HG03565 (cell line): ENCODE data around the gene USP17L22.
"Not testable (repeated sequence)": the region's sequence is repeated elsewhere in the genome, so short reads cannot be mapped to it uniquely, and the experiment has no call there.

Experiments
- ATAC-seq: cut with Tn5 transposase; IDR thresholded peaks from one replicate; pipeline ENCODE4 v1.9.1; 2021; ENCODE audit warnings: mild to moderate bottlenecking, moderate library complexity; ENCODE audit not compliant: unreplicated experiment

USP17L22 gene, protein sequence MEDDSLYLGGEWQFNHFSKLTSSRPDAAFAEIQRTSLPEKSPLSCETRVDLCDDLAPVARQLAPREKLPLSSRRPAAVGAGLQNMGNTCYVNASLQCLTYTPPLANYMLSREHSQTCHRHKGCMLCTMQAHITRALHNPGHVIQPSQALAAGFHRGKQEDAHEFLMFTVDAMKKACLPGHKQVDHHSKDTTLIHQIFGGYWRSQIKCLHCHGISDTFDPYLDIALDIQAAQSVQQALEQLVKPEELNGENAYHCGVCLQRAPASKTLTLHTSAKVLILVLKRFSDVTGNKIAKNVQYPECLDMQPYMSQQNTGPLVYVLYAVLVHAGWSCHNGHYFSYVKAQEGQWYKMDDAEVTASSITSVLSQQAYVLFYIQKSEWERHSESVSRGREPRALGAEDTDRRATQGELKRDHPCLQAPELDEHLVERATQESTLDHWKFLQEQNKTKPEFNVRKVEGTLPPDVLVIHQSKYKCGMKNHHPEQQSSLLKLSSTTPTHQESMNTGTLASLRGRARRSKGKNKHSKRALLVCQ

DNA sequence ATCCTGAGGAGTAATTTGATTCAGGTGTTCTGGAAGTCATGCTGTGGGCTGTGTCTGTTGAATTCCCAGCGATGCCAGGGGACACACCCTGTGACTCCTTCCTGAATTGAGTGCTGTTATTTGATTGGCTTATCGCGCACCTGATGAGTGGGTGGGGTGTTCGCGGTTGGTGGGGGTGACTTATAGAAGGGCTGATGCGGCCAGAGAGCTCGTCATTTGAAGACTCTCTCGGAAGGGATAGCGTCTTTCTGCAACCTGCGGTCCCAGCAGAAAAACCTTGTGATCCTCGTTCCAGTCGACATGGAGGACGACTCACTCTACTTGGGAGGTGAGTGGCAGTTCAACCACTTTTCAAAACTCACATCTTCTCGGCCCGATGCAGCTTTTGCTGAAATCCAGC lies at the start of gene USP17L22:
Gene USP17L22 (plus strand): TSS at position 301 of the 400 bp plus-strand sequence. CDS start 0 bp downstream, at position 301.
- ATAC-seq = not testable (repeated sequence)

DNA sequence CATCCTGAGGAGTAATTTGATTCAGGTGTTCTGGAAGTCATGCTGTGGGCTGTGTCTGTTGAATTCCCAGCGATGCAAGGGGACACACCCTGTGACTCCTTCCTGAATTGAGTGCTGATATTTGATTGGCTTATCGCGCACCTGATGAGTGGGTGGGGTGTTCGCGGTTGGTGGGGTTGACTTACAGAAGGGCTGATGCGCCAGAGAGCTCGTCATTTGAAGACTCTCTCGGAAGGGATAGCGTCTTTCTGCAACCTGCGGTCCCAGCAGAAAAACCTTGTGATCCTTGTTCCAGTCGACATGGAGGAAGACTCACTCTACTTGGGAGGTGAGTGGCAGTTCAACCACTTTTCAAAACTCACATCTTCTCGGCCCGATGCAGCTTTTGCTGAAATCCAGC lies 47.6 kb upstream of the USP17L22 start, which contains the start of gene USP17L12:
Gene USP17L12 (plus strand): TSS at position 301 of the 400 bp plus-strand sequence. CDS start 0 bp downstream, at position 301.
- ATAC-seq = not testable (repeated sequence)

DNA sequence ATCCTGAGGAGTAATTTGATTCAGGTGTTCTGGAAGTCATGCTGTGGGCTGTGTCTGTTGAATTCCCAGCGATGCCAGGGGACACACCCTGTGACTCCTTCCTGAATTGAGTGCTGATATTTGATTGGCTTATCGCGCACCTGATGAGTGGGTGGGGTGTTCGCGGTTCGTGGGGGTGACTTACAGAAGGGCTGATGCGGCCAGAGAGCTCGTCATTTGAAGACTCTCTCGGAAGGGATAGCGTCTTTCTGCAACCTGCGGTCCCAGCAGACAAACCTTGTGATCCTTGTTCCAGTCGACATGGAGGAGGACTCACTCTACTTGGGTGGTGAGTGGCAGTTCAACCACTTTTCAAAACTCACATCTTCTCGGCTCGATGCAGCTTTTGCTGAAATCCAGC lies 42.8 kb upstream of the USP17L22 start, which contains the start of gene USP17L13:
Gene USP17L13 (plus strand): TSS at position 301 of the 400 bp plus-strand sequence. CDS start 0 bp downstream, at position 301.
- not testable (repeated sequence) for ATAC-seq

DNA sequence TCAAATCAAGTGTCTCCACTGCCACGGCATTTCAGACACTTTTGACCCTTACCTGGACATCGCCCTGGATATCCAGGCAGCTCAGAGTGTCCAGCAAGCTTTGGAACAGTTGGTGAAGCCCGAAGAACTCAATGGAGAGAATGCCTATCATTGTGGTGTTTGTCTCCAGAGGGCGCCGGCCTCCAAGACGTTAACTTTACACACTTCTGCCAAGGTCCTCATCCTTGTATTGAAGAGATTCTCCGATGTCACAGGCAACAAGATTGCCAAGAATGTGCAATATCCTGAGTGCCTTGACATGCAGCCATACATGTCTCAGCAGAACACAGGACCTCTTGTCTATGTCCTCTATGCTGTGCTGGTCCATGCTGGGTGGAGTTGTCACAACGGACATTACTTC lies 37.2 kb upstream of the USP17L22 start:
- not testable (repeated sequence) for ATAC-seq

DNA sequence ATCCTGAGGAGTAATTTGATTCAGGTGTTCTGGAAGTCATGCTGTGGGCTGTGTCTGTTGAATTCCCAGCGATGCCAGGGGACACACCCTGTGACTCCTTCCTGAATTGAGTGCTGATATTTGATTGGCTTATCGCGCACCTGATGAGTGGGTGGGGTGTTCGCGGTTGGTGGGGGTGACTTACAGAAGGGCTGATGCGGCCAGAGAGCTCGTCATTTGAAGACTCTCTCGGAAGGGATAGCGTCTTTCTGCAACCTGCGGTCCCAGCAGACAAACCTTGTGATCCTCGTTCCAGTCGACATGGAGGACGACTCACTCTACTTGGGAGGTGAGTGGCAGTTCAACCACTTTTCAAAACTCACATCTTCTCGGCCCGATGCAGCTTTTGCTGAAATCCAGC lies 33.3 kb upstream of the USP17L22 start, which contains the start of gene USP17L15:
Gene USP17L15 (plus strand): TSS at position 301 of the 400 bp plus-strand sequence. CDS start 0 bp downstream, at position 301.
- ATAC-seq = not testable (repeated sequence)

DNA sequence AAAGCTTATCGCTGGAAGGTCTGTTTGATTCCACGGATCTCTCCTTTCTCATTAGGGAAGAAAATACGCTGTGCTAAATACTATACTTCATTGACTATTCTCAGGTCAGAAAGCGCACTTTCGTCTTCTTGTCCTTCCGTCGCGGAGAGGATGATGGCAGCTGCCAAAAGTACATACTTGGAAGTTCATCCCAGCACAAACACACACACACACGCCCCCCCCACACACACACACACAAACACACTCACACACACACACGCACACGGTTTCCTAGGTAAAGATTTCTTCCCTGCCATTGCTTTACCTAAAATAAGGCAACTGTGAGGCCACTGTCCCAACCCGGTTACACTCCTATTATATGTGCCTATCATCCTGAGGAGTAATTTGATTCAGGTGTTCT lies 29.0 kb upstream of the USP17L22 start:
- ATAC-seq = not testable (repeated sequence)

DNA sequence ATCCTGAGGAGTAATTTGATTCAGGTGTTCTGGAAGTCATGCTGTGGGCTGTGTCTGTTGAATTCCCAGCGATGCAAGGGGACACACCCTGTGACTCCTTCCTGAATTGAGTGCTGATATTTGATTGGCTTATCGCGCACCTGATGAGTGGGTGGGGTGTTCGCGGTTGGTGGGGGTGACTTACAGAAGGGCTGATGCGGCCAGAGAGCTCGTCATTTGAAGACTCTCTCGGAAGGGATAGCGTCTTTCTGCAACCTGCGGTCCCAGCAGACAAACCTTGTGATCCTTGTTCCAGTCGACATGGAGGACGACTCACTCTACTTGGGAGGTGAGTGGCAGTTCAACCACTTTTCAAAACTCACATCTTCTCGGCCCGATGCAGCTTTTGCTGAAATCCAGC lies 23.8 kb upstream of the USP17L22 start, which contains the start of gene USP17L17:
Gene USP17L17 (plus strand): TSS at position 301 of the 400 bp plus-strand sequence. CDS start 0 bp downstream, at position 301.
- not testable (repeated sequence) for ATAC-seq

DNA sequence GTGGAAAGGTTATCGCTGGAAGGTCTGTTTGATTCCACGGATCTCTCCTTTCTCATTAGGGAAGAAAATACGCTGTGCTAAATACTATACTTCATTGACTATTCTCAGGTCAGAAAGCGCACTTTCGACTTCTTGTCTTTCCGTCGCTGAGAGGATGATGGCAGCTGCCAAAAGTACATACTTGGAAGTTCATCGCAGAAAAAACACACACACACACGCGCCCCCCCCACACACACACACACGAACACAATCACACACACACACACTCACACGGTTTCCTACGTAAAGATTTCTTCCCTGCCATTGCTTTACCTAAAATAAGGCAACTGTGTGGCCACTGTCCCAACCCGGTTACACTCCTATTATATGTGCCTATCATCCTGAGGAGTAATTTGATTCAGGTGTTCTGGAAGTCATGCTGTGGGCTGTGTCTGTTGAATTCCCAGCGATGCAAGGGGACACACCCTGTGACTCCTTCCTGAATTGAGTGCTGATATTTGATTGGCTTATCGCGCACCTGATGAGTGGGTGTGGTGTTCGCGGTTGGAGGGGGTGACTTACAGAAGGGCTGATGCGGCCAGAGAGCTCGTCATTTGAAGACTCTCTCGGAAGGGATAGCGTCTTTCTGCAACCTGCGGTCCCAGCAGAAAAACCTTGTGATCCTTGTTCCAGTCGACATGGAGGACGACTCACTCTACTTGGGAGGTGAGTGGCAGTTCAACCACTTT lies 19.3 kb upstream of the USP17L22 start, which contains the start of gene USP17L18:
Gene USP17L18 (plus strand): TSS at position 678 of the 728 bp plus-strand sequence. CDS start 0 bp downstream, at position 678.
- not testable (repeated sequence) for ATAC-seq

DNA sequence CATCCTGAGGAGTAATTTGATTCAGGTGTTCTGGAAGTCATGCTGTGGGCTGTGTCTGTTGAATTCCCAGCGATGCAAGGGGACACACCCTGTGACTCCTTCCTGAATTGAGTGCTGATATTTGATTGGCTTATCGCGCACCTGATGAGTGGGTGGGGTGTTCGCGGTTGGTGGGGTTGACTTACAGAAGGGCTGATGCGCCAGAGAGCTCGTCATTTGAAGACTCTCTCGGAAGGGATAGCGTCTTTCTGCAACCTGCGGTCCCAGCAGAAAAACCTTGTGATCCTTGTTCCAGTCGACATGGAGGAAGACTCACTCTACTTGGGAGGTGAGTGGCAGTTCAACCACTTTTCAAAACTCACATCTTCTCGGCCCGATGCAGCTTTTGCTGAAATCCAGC lies 14.3 kb upstream of the USP17L22 start, which contains the start of gene USP17L19:
Gene USP17L19 (plus strand): TSS at position 301 of the 400 bp plus-strand sequence. CDS start 0 bp downstream, at position 301.
- ATAC-seq = not testable (repeated sequence)

DNA sequence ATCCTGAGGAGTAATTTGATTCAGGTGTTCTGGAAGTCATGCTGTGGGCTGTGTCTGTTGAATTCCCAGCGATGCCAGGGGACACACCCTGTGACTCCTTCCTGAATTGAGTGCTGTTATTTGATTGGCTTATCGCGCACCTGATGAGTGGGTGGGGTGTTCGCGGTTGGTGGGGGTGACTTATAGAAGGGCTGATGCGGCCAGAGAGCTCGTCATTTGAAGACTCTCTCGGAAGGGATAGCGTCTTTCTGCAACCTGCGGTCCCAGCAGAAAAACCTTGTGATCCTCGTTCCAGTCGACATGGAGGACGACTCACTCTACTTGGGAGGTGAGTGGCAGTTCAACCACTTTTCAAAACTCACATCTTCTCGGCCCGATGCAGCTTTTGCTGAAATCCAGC lies 9.6 kb upstream of the USP17L22 start, which contains the start of gene USP17L20:
Gene USP17L20 (plus strand): TSS at position 301 of the 400 bp plus-strand sequence. CDS start 0 bp downstream, at position 301.
- not testable (repeated sequence) for ATAC-seq

DNA sequence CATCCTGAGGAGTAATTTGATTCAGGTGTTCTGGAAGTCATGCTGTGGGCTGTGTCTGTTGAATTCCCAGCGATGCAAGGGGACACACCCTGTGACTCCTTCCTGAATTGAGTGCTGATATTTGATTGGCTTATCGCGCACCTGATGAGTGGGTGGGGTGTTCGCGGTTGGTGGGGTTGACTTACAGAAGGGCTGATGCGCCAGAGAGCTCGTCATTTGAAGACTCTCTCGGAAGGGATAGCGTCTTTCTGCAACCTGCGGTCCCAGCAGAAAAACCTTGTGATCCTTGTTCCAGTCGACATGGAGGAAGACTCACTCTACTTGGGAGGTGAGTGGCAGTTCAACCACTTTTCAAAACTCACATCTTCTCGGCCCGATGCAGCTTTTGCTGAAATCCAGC lies 4.8 kb upstream of the USP17L22 start, which contains the start of gene USP17L21:
Gene USP17L21 (plus strand): TSS at position 301 of the 400 bp plus-strand sequence. CDS start 0 bp downstream, at position 301.
- ATAC-seq = not testable (repeated sequence)

DNA sequence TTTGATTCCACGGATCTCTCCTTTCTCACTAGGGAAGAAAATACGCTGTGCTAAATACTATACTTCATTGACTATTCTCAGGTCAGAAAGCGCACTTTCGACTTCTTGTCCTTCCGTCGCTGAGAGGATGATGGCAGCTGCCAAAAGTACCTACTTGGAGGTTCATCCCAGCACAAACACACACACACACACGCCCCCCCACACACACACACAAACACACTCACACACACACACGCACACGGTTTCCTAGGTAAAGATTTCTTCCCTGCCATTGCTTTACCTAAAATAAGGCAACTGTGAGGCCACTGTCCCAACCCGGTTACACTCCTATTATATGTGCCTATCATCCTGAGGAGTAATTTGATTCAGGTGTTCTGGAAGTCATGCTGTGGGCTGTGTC lies 4.3 kb downstream of the USP17L22 start:
- not testable (repeated sequence) for ATAC-seq
